Brain microvascular endothelial cell (primary cell): Measurements from ENCODE around the gene ALG9.
"Not testable (repeated sequence)": the region's sequence is repeated elsewhere in the genome, so short reads cannot be mapped to it uniquely, and the experiment has no call there.

Experiments
- DNase-seq: peaks from one replicate; pipeline ENCODE4 v3.0.0-alpha.2; 2020
- H3K27ac ChIP-seq: fragments of 250-450 bp; sonication (Bioruptor Pico); 2 replicates; pipeline ENCODE4 v1.5.1; 2020; ENCODE audit warnings: mild to moderate bottlenecking, moderate library complexity
- H3K27me3 ChIP-seq: fragments of 250-450 bp; sonication (Bioruptor Pico); replicated peaks from 2 replicates; pipeline ENCODE4 v1.5.1; 2020; ENCODE audit warnings: mild to moderate bottlenecking
- H3K36me3 ChIP-seq: fragments of 250-450 bp; sonication (Bioruptor Pico); replicated peaks from 2 replicates; pipeline ENCODE4 v1.5.1; 2020; ENCODE audit warnings: mild to moderate bottlenecking
- H3K4me3 ChIP-seq: 2 replicates; pipeline ENCODE4 v1.5.1; 2011; ENCODE audit warnings: low read depth, mild to moderate bottlenecking, control low read depth, low read length, moderate library complexity
- in situ Hi-C: cut with HindIII; loops from 2 replicates; pipeline ENCODE4 v1.10.0; 2017; ENCODE audit warnings: low sequenced_read_pairs, low pct_ligation_motif_present
- TF ChIP-seq, protein P1 (sequence below): IDR thresholded peaks from 2 replicates; pipeline ENCODE4 v1.5.1; 2011; ENCODE audit warnings: low read depth, mild to moderate bottlenecking, moderate library complexity, low read length, control low read depth, inconsistent platforms; ENCODE audit errors: missing control alignments

ALG9 gene

GRCh38 chr11:111772535-111772934, 98.8 kb downstream of the ALG9 start:
- TF ChIP-seq, protein P1, sequence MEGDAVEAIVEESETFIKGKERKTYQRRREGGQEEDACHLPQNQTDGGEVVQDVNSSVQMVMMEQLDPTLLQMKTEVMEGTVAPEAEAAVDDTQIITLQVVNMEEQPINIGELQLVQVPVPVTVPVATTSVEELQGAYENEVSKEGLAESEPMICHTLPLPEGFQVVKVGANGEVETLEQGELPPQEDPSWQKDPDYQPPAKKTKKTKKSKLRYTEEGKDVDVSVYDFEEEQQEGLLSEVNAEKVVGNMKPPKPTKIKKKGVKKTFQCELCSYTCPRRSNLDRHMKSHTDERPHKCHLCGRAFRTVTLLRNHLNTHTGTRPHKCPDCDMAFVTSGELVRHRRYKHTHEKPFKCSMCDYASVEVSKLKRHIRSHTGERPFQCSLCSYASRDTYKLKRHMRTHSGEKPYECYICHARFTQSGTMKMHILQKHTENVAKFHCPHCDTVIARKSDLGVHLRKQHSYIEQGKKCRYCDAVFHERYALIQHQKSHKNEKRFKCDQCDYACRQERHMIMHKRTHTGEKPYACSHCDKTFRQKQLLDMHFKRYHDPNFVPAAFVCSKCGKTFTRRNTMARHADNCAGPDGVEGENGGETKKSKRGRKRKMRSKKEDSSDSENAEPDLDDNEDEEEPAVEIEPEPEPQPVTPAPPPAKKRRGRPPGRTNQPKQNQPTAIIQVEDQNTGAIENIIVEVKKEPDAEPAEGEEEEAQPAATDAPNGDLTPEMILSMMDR, result no peak
- no peak overlapping the region for H3K4me3 ChIP-seq
- H3K27me3 ChIP-seq, result no peaks in the 10 kb centered on the region
- in situ Hi-C loops, result no loop called here
- H3K27ac ChIP-seq, result no peak overlapping the region
- no peaks in the 10 kb centered on the region for H3K36me3 ChIP-seq
- no peak for DNase-seq

- H3K27ac ChIP-seq, H3K36me3 ChIP-seq, H3K27me3 ChIP-seq, DNase-seq, H3K4me3 ChIP-seq, in situ Hi-C loops: not testable (repeated sequence)
Observed at GRCh38 chr11:111771205-111771604, 100.2 kb downstream of the ALG9 start.

DNA sequence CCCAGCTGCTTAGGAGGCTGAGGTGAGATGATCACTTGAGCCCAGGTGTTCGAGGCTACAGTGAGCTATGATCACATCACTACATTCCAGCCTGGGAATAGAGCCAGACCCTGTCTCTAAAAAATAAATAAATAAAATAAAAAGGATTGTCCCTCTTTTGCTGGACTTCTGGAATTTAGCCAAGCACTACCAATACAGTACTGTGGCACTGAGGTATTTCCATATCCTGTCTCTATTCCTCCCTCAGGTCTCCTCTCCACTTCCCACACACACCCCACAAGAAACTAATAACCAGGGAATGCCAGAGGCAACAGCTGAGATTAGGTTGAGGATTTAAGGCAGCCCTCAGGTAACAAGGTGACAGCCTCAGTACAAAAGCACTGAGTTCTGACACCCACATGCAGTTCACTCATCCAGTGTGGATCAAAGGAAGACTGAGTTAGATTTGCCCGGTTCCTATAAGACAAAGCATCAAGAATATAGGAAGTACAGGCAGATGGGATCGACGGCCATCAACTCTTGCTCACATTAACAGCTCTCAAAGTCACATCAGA, 100.7 kb downstream of the ALG9 start:
- no peak overlapping the region for H3K27ac ChIP-seq
- H3K27me3 ChIP-seq, result no peaks in the 10 kb centered on the region
- DNase-seq, result no peak
- no peaks in the 10 kb centered on the region for H3K36me3 ChIP-seq
- H3K4me3 ChIP-seq, result no peak overlapping the region
- TF ChIP-seq, protein P1, result no peak
- in situ Hi-C loops, result no loop called here

DNA sequence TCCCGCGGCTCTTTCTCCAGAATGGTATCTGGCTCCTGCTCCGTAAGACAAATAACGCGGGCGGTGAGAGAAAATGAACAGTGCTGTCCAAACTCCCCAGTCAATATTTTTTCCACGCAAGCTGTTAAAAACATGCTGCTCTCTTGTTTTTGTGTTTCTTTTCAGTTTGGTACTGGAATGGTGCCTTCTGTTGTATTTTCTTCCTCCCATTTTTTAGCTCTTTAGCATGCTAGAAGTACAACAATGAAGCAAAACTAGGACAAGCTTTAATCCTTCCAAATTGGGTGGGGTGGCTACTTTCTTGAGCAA, 104.6 kb downstream of the ALG9 start:
- in situ Hi-C loops, result no loop called here
- H3K27me3 ChIP-seq, result no peaks in the 10 kb centered on the region
- TF ChIP-seq, protein P1, result no peak

GRCh38 chr11:111765984-111766833, 105.2 kb downstream of the ALG9 start, which contains the start of gene PPP2R1B:
PPP2R1B (minus strand) TSS chr11:111766389; CDS start chr11:111766361, 28 bp downstream.
- peaks cover 15% of the 10 kb centered on the region for H3K36me3 ChIP-seq
- H3K27ac ChIP-seq, result peak within 1 kb of the TSS; percentile 69
- peak within 1 kb of the TSS; percentile 96 for H3K4me3 ChIP-seq
- TF ChIP-seq, protein P1, result no peak
- H3K27me3 ChIP-seq, result no peaks in the 10 kb centered on the region
- peak; percentile 40 for DNase-seq
- in situ Hi-C loops, result no loop called here

More for the DNA sequence above, 104.6 kb downstream of the ALG9 start:
- Histone ChIP-seq H3K27ac (peak overlapping the region; percentile 69), H3K4me3 (peak overlapping the region; percentile 96), H3K36me3 (peaks cover 9% of the 10 kb centered on the region)
- DNase-seq, result no peak

- Histone ChIP-seq H3K27ac (peak overlapping the region; percentile 69), H3K4me3 (peak overlapping the region; percentile 96), H3K36me3 (peaks cover 20% of the 10 kb centered on the region), H3K27me3 (no peaks in the 10 kb centered on the region)
- TF ChIP-seq, protein P1, result no peak
- no peak for DNase-seq
- in situ Hi-C loops, result no loop called here
Observed at GRCh38 chr11:111765320-111765983, 105.9 kb downstream of the ALG9 start.
